Spleen (tissue), 11 donors: Measurements from ENCODE around the gene FRMD5. TPM values are rescaled to one million over a fixed set of nuclear protein-coding genes. Genes with fewer than 3 reads are reported as not detected.

ENCODE experiments used
- DNase-seq: peaks from one replicate; pipeline ENCODE4 v3.0.0-alpha.2; 2020
- H3K27ac ChIP-seq, 8 donors: fragments of 200-600 bp; sonication (generic) in 7 of 8; 1 replicate in 4 of 8; 2 replicates in 4 of 8; pipeline versions ENCODE4 v1.5.0 to v1.8.0; 2016 to 2021; ENCODE audit warnings: inconsistent platforms in 4 of 8, mild to moderate bottlenecking in 4 of 8, moderate library complexity in 1 of 8
- H3K27me3 ChIP-seq, 7 donors: fragments of 200-600 bp; sonication (generic) in 6 of 7; replicated peaks in 1 of 7; 1 replicate in 4 of 7; 2 replicates in 3 of 7; pipeline versions ENCODE4 v1.5.0 to v1.8.0; 2016 to 2021; ENCODE audit warnings: inconsistent platforms in 3 of 7, mild to moderate bottlenecking in 1 of 7
- H3K36me3 ChIP-seq, 6 donors: fragments of 200-600 bp; sonication (generic) in 5 of 6; 1 replicate in 4 of 6; 2 replicates in 2 of 6; pipeline versions ENCODE4 v1.5.0 to v1.8.0; 2016 to 2021; ENCODE audit warnings: inconsistent platforms in 2 of 6
- H3K4me1 ChIP-seq, 6 donors: fragments of 200-600 bp; sonication (generic) in 5 of 6; 1 replicate in 3 of 6; 2 replicates in 3 of 6; pipeline versions ENCODE4 v1.5.0 to v1.8.0; 2016 to 2021; ENCODE audit warnings: inconsistent platforms in 3 of 6
- H3K4me3 ChIP-seq, 8 donors: fragments of 200-600 bp; sonication (generic) in 7 of 8; 1 replicate in 4 of 8; 2 replicates in 4 of 8; pipeline versions ENCODE4 v1.5.0 to v1.8.0; 2016 to 2021; ENCODE audit warnings: inconsistent platforms in 4 of 8, mild to moderate bottlenecking in 4 of 8, moderate library complexity in 2 of 8
- H3K9me3 ChIP-seq, 8 donors: fragments of 200-600 bp; sonication (generic) in 7 of 8; 1 replicate in 4 of 8; 2 replicates in 4 of 8; pipeline versions ENCODE4 v1.5.0 to v1.8.0; 2016 to 2021; ENCODE audit warnings: inconsistent platforms in 4 of 8
- CTCF ChIP-seq, 11 experiments: fragments of 200-600 bp in 7 of 11; fragments of 450-650 bp in 4 of 11; sonication (generic) in 4 of 11; IDR thresholded peaks in 8 of 11; conservative IDR thresholded peaks in 3 of 11; 1 replicate in 7 of 11; 2 replicates in 4 of 11; pipeline versions ENCODE4 v1.4.0 to v1.8.0; 2016 to 2021; ENCODE audit warnings: antibody characterized with exemption in 11 of 11, inconsistent platforms in 4 of 11, mild to moderate bottlenecking in 1 of 11
- POLR2A ChIP-seq, 3 donors: fragments of 450-650 bp; IDR thresholded peaks; one replicate each; pipeline ENCODE4 v1.5.1; 2017; ENCODE audit warnings: antibody characterized with exemption in 3 of 3, mild to moderate bottlenecking in 1 of 3
- POLR2AphosphoS5 ChIP-seq, 3 donors: sonication (generic); formaldehyde crosslinking; IDR thresholded peaks; one replicate each; pipeline ENCODE4 v1.5.1; 2017; ENCODE audit warnings: antibody characterized with exemption in 3 of 3
- WGBS, 5 donors: extraction: QIAGEN DNeasy Blood & Tissue Kit in 3 of 5; methylation state at CpG; one replicate each; pipeline versions ENCODE4 v1.1.5 to v1.1.7; 2013 to 2018; 5-methylcytosine and 5-hydroxymethylcytosine counted together
- intact Hi-C: fragments of 100-400 bp; cut with DNase I; formaldehyde crosslinking; loops from one replicate; pipeline ENCODE4 v1.15.0; 2023; ENCODE audit warnings: low total_unique reads
- polyA plus RNA-seq, 3 donors: library from polyadenylated mRNA; stranded (reverse); fragments of 200-250 nt; gene quantifications; one replicate each; pipeline ENCODE4 v1.2.1, GENCODE V29; 2013
- total RNA-seq, 7 donors: library from RNA; depleted of rRNA in 3 of 7; stranded (reverse); fragments of >200 nt in 3 of 7; fragmentation: NEBNext Ultra II Directional in 4 of 7; extraction: Animal tissue kit (Norgen Biotek cat#: 25700) in 4 of 7; gene quantifications; one replicate each; pipeline versions ENCODE4 v1.1.0 to v1.2.1, GENCODE V29; 2016 to 2021
- donor health status: healthy with polysubstance abuse.
- donor health status: DM: no; HTN: no; CAD: no; lungs with moderate emphysema.
- donor health status: DM: no; HTN: no; CAD: no.
- donor health status: Bipolar disorder and iron deficiency.
- donor health status: healthy.
- donor health status: DM: no; HTN: no; CAD: no.
- donor health status: DM: yes; HTN: yes; CAD: no.

Gene FRMD5
- total and polyA plus RNA-seq, 10 donors: 0.09 to 1.0 (median 0.43) TPM; not detected in 1

- Histone ChIP-seq H3K27ac (no peak overlapping the region), H3K4me1 (no peaks in the 10 kb centered on the region), H3K9me3 (peaks cover 0 to 16% (median 4%) of the 10 kb centered on the region in 8 donors), H3K4me3 (no peak overlapping the region), H3K36me3 (no peaks in the 10 kb centered on the region), H3K27me3 (no peaks in the 10 kb centered on the region)
- TF ChIP-seq POLR2AphosphoS5 (IDR thresholded peaks at IDR 0.05): no peak
- TF ChIP-seq POLR2A (IDR thresholded peaks at IDR 0.05): no peak
- TF ChIP-seq CTCF (IDR thresholded peaks at IDR 0.05 in 8 of 11, conservative IDR thresholded peaks at IDR 0.05 in 3 of 11): no peak
- 42 to 51% (median 47%) methylated on average over 4 of the region's 4 CpGs for WGBS, 5 donors
- no peak for DNase-seq
- intact Hi-C loops: no loop called here
Observed at GRCh38 chr15:43975326-43975725, 219.7 kb downstream of the FRMD5 start.

GRCh38 chr15:43974852-43975251 is 220.2 kb downstream of the FRMD5 start:
- Histone ChIP-seq H3K4me3 (no peak overlapping the region), H3K9me3 (peaks cover 0 to 16% (median 4%) of the 10 kb centered on the region in 8 donors), H3K27ac (no peak overlapping the region), H3K36me3 (no peaks in the 10 kb centered on the region), H3K27me3 (no peaks in the 10 kb centered on the region), H3K4me1 (no peaks in the 10 kb centered on the region)
- DNase-seq: no peak
- TF ChIP-seq CTCF (IDR thresholded peaks at IDR 0.05 in 8 of 11, conservative IDR thresholded peaks at IDR 0.05 in 3 of 11) (no peak), POLR2A (IDR thresholded peaks at IDR 0.05) (no peak), POLR2AphosphoS5 (IDR thresholded peaks at IDR 0.05) (no peak)
- intact Hi-C loops: no loop called here
- 56 to 75% (median 75%) methylated on average over 3 of the region's 3 CpGs for WGBS, 5 donors

GRCh38 chr15:43969802-43970375 is 225.2 kb downstream of the FRMD5 start:
- Histone ChIP-seq H3K27ac (no peak overlapping the region), H3K9me3 (no peaks in the 10 kb centered on the region), H3K36me3 (no peaks in the 10 kb centered on the region), H3K4me3 (no peak overlapping the region), H3K27me3 (no peaks in the 10 kb centered on the region), H3K4me1 (no peaks in the 10 kb centered on the region)
- intact Hi-C loops: no loop called here
- no peak for TF ChIP-seq POLR2A (IDR thresholded peaks at IDR 0.05)
- no peak for TF ChIP-seq CTCF (IDR thresholded peaks at IDR 0.05 in 8 of 11, conservative IDR thresholded peaks at IDR 0.05 in 3 of 11)
- TF ChIP-seq POLR2AphosphoS5 (IDR thresholded peaks at IDR 0.05): no peak
- 85 to 97% (median 95%) methylated on average over 1 of the region's 1 CpG for WGBS, 5 donors
- no peak for DNase-seq

GRCh38 chr15:43968551-43968950 is 226.5 kb downstream of the FRMD5 start:
- Histone ChIP-seq H3K9me3 (no peaks in the 10 kb centered on the region), H3K27me3 (no peaks in the 10 kb centered on the region), H3K36me3 (no peaks in the 10 kb centered on the region), H3K27ac (no peak overlapping the region), H3K4me1 (no peaks in the 10 kb centered on the region), H3K4me3 (no peak overlapping the region)
- DNase-seq: no peak
- TF ChIP-seq POLR2AphosphoS5 (IDR thresholded peaks at IDR 0.05): no peak
- TF ChIP-seq CTCF (IDR thresholded peaks at IDR 0.05 in 8 of 11, conservative IDR thresholded peaks at IDR 0.05 in 3 of 11): no peak
- TF ChIP-seq POLR2A (IDR thresholded peaks at IDR 0.05): no peak
- intact Hi-C loops: no loop called here
- WGBS, 5 donors: 72 to 87% (median 80%) methylated on average over 3 of the region's 3 CpGs
